ENCODE data around the gene PLEKHH2.
"Not testable (repeated sequence)": the region's sequence is repeated elsewhere in the genome, so short reads cannot be mapped to it uniquely, and the experiment has no call there.

The PLEKHH2 gene
- 0.44 to 2.7 (median 2.2) reads per million in 3 donors for total RNA-seq

DNA sequence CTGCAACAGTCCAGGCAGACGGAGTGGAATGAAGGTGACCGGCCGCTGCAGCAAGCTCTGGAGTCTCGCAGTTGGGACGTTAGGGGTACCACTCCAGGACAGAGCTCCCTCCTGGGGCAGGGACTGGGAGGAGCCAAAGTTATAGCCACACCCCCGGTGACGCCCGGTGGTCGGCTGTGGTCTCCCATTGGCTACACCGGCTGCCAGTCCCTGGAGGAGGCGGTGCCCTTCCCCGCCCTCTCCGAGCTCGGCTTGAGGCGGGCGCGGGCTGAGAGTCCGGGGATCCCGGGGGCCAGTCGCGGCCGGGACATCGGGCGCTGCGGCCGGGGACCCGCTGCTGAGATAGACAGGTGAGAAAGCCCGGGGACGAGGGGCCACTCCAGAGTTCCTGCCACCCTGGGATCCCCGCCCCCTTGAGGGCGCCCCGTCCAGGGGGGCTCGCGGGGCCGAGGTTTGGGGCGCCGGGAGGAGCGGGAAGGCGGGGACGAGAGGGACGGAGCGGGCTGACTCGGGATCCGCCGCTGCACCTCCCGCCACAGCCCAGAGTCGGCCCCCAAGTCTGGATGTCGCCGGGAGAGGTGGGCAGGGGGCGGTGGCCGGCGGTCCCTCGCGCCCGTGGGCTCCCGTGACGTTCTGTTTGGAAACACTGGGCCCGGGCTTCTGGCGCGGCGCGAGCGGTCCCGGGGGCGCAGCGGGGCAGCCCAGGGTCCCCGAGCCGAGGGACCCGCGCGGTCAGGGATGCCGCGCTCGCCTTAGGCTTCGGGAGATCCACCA is at the start of gene PLEKHH2:
Gene PLEKHH2, plus strand, starts transcription at position 231 of the 774 bp plus-strand sequence. CDS start 7,414 bp downstream, outside the sequence.
- Histone ChIP-seq H3K27me3 (replicated peaks; ENCODE audit: control insufficient read depth, insufficient read depth, low read length, poor library complexity, severe bottlenecking) (no peaks in the 10 kb centered on the region), H3K36me3 (ENCODE audit: control insufficient read depth, insufficient read depth, low read length) (no peaks in the 10 kb centered on the region), H3K4me1 (ENCODE audit: control insufficient read depth, insufficient read depth, low read length, poor library complexity, severe bottlenecking) (peaks cover 13% of the 10 kb centered on the region), H3K9me3 (ENCODE audit: control insufficient read depth, low read length) (peaks cover 5% of the 10 kb centered on the region), H3K4me3 (ENCODE audit: insufficient read depth, low read depth, low read length, poor library complexity, severe bottlenecking) (peak within 1 kb of the TSS; percentile 72), H3K27ac (ENCODE audit: insufficient read depth, low read length, poor library complexity, severe bottlenecking) (peak within 1 kb of the TSS; percentile 53)
- peak; percentile 63 to 72 (median 71) for DNase-seq

DNA sequence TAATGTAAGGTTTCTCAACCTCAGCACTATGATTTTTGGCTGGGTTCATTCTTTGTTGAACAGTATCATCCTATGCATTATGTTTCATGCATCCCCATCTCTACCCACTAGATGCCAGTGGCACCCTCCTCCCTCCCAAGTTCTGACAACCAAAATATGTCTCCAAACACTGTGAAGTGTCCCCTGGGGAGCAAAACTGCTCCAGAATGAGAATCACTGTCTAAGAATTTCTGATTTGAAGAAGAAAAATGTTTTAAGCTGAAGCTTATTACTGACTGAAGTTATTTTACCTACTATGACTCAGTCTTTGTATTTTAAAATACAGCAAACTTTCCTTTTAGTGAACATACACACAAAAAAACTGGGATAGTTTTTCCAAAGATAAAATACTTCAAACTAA is 44.6 kb upstream of the PLEKHH2 start:
- Histone ChIP-seq H3K9me3 (ENCODE audit: control insufficient read depth, low read length) (no peaks in the 10 kb centered on the region), H3K4me1 (ENCODE audit: control insufficient read depth, insufficient read depth, low read length, poor library complexity, severe bottlenecking) (peaks cover 12% of the 10 kb centered on the region), H3K27me3 (replicated peaks; ENCODE audit: control insufficient read depth, insufficient read depth, low read length, poor library complexity, severe bottlenecking) (no peaks in the 10 kb centered on the region), H3K27ac (ENCODE audit: insufficient read depth, low read length, poor library complexity, severe bottlenecking) (no peak overlapping the region), H3K4me3 (ENCODE audit: insufficient read depth, low read depth, low read length, poor library complexity, severe bottlenecking) (no peak overlapping the region), H3K36me3 (ENCODE audit: control insufficient read depth, insufficient read depth, low read length) (peaks cover 18% of the 10 kb centered on the region)
- no peak for DNase-seq

DNA sequence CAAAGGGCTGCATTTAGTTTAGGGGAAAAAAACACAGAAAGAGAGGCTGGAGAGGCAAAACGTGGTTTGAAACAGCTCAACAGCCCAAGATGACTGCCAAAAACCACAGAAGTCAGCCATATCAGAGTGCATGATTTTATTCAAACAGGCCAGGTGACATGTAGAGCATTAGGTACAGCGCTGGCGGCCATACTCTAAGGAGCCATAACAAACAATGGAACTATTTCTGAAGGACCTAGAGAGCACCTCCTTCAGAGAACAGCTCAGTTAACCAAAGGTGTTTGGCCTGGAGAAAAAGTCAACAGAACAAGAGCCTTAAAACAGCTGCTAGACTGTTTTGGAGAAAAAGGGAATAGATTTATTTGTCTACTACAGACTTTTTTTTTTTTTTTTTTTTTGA is 43.8 kb upstream of the PLEKHH2 start:
- Histone ChIP-seq H3K27ac (ENCODE audit: insufficient read depth, low read length, poor library complexity, severe bottlenecking) (no peak overlapping the region), H3K4me1 (ENCODE audit: control insufficient read depth, insufficient read depth, low read length, poor library complexity, severe bottlenecking) (peaks cover 12% of the 10 kb centered on the region), H3K36me3 (ENCODE audit: control insufficient read depth, insufficient read depth, low read length) (peaks cover 18% of the 10 kb centered on the region), H3K4me3 (ENCODE audit: insufficient read depth, low read depth, low read length, poor library complexity, severe bottlenecking) (no peak overlapping the region), H3K9me3 (ENCODE audit: control insufficient read depth, low read length) (no peaks in the 10 kb centered on the region), H3K27me3 (replicated peaks; ENCODE audit: control insufficient read depth, insufficient read depth, low read length, poor library complexity, severe bottlenecking) (no peaks in the 10 kb centered on the region)
- DNase-seq = no peak

DNA sequence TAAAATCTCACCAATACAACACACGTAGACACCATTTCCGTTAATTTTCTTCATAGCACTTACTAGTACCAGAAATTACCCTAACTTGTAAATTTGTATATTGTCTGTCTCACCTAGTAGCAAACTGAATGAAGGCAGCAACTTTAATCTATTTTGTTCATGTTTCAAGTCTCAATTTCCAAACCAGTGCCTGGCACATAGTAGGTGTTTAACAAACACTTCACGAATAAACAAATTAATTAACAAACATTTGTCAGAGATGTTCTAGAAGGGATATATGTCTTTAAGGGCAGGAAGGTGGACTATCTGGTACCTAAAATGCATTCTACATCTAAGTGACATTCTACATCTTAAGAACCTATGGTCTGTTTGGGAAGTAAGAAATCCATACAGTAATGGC is 42.2 kb upstream of the PLEKHH2 start:
- Histone ChIP-seq H3K4me1 (ENCODE audit: control insufficient read depth, insufficient read depth, low read length, poor library complexity, severe bottlenecking) (peaks cover 12% of the 10 kb centered on the region), H3K27me3 (replicated peaks; ENCODE audit: control insufficient read depth, insufficient read depth, low read length, poor library complexity, severe bottlenecking) (no peaks in the 10 kb centered on the region), H3K27ac (ENCODE audit: insufficient read depth, low read length, poor library complexity, severe bottlenecking) (no peak overlapping the region), H3K9me3 (ENCODE audit: control insufficient read depth, low read length) (no peaks in the 10 kb centered on the region), H3K4me3 (ENCODE audit: insufficient read depth, low read depth, low read length, poor library complexity, severe bottlenecking) (peak overlapping the region; percentile 64), H3K36me3 (ENCODE audit: control insufficient read depth, insufficient read depth, low read length) (peaks cover 10% of the 10 kb centered on the region)
- no peak for DNase-seq

DNA sequence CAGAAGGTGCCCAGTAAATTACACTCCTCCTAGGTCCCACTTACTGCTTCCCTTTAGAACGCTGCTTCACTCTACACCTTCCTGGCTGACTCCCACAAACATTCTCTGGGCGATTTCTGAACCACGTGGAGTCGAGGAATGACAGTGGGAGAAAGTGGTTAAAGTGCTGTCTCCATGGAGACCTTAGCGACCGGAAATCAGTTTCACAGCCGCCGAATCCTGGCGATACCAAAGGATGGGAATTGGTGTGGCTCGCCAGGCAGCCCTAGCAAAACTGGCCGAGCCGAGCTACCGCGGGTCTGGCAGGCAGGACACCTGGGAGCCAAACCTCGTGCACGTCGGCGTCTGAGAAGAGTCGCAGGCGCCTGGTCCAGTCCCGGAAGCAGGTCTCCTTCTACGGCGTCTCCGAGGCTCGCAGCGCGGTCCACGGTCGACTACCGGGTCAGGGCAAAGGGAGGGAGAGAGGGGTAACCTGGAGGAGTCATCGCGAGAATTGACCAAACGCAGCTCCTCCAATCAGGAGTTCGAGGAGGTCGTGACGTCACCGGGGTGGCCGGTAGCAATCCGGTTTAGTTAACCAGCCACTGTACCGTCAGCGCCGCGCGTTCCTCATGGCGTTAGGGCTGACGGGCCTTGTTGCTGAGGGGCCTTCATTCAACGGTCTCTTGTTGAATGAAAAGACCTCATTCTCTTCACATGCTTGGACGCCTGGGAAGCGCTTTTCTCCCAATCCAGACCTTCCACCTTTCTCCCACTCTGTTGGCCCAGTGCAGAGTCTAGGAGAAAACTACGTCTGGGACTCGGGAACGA is 41.3 kb upstream of the PLEKHH2 start, which contains the start of gene THADA:
Gene THADA, minus strand, starts transcription at position 436 of the 810 bp plus-strand sequence. CDS start 3,646 bp downstream, outside the sequence.
- H3K36me3 ChIP-seq (ENCODE audit: control insufficient read depth, insufficient read depth, low read length) = peaks cover 3% of the 10 kb centered on the region
- DNase-seq = peak; percentile 90 to 96 (median 92)
- H3K4me1 ChIP-seq (ENCODE audit: control insufficient read depth, insufficient read depth, low read length, poor library complexity, severe bottlenecking) = peaks cover 12% of the 10 kb centered on the region
- H3K27me3 ChIP-seq (replicated peaks; ENCODE audit: control insufficient read depth, insufficient read depth, low read length, poor library complexity, severe bottlenecking) = no peaks in the 10 kb centered on the region
- H3K4me3 ChIP-seq (ENCODE audit: insufficient read depth, low read depth, low read length, poor library complexity, severe bottlenecking) = peak within 1 kb of the TSS; percentile 64
- H3K9me3 ChIP-seq (ENCODE audit: control insufficient read depth, low read length) = no peaks in the 10 kb centered on the region
- peak within 1 kb of the TSS; percentile 89 for H3K27ac ChIP-seq (ENCODE audit: insufficient read depth, low read length, poor library complexity, severe bottlenecking)

DNA sequence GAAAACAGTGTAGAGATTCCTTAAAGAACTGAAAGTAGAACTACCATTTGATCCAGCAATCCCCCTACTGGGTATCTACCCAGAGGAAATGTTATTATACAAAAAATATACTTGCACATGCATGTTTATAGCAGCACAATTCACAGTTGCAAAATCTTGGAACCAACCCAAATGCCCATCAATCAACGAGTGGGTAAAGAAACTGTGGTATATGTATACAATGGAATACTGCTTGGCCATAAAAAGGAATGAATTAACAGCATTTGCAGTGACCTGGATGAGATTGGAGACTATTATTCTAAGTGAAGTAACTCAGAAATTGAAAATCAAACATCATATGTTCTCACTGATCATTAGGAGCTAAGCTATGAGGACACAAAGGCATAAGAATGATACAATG is 36.5 kb upstream of the PLEKHH2 start:
- not testable (repeated sequence) for H3K36me3 ChIP-seq (ENCODE audit: control insufficient read depth, insufficient read depth, low read length); H3K27ac ChIP-seq (ENCODE audit: insufficient read depth, low read length, poor library complexity, severe bottlenecking); DNase-seq; H3K4me1 ChIP-seq (ENCODE audit: control insufficient read depth, insufficient read depth, low read length, poor library complexity, severe bottlenecking); H3K9me3 ChIP-seq (ENCODE audit: control insufficient read depth, low read length); H3K27me3 ChIP-seq (replicated peaks; ENCODE audit: control insufficient read depth, insufficient read depth, low read length, poor library complexity, severe bottlenecking); H3K4me3 ChIP-seq (ENCODE audit: insufficient read depth, low read depth, low read length, poor library complexity, severe bottlenecking)

DNA sequence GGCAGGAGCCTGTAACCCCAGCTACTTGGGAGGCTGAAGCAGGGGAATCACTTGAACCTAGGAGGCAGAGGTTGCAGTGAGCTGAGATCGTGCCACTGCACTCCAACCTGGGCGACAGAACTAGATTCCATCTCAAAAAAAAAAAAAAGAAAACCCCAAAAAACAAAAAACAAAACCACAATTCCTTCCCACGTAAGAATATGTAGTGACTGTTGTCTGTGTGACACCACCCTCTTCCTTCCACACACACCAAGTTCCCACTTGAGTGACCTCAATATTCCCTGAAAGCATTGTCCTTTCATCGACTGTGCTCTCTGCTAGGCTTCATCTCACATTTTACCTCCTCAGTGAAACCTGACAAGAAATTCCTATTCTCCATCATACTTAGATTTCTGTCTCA is 32.4 kb upstream of the PLEKHH2 start:
- no peak overlapping the region for H3K27ac ChIP-seq (ENCODE audit: insufficient read depth, low read length, poor library complexity, severe bottlenecking)
- no peaks in the 10 kb centered on the region for H3K36me3 ChIP-seq (ENCODE audit: control insufficient read depth, insufficient read depth, low read length)
- no peak overlapping the region for H3K4me3 ChIP-seq (ENCODE audit: insufficient read depth, low read depth, low read length, poor library complexity, severe bottlenecking)
- H3K9me3 ChIP-seq (ENCODE audit: control insufficient read depth, low read length) = no peaks in the 10 kb centered on the region
- no peaks in the 10 kb centered on the region for H3K4me1 ChIP-seq (ENCODE audit: control insufficient read depth, insufficient read depth, low read length, poor library complexity, severe bottlenecking)
- no peak for DNase-seq
- no peaks in the 10 kb centered on the region for H3K27me3 ChIP-seq (replicated peaks; ENCODE audit: control insufficient read depth, insufficient read depth, low read length, poor library complexity, severe bottlenecking)

DNA sequence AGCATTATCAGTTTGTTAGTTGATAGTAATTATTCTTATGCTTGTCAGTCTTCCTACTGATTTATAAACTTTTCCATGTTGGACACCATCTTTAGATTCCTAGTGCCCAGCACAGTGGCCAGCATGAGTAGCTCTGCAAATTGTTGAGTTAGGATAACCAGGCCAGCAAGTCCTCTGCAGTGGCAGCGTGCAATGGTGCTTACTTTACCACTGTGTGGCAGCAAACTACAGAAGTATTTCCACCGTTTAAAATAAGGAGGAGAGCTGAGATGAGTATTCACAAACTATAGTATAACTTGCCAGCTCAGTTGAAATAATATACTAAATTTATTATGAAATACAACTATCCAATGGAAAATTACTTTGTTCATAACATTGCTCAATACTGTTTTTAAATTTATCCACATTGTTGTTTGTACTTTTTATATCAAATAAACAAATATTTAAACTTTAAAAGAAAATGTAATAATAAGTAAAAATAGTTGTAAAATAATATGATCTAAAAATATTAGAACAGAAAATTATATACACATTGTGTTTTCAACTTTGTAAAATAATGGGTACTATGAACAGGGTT is 31.9 kb upstream of the PLEKHH2 start:
- H3K27ac ChIP-seq (ENCODE audit: insufficient read depth, low read length, poor library complexity, severe bottlenecking) = no peak overlapping the region
- no peaks in the 10 kb centered on the region for H3K4me1 ChIP-seq (ENCODE audit: control insufficient read depth, insufficient read depth, low read length, poor library complexity, severe bottlenecking)
- H3K9me3 ChIP-seq (ENCODE audit: control insufficient read depth, low read length) = no peaks in the 10 kb centered on the region
- no peak overlapping the region for H3K4me3 ChIP-seq (ENCODE audit: insufficient read depth, low read depth, low read length, poor library complexity, severe bottlenecking)
- no peaks in the 10 kb centered on the region for H3K27me3 ChIP-seq (replicated peaks; ENCODE audit: control insufficient read depth, insufficient read depth, low read length, poor library complexity, severe bottlenecking)
- DNase-seq = no peak
- no peaks in the 10 kb centered on the region for H3K36me3 ChIP-seq (ENCODE audit: control insufficient read depth, insufficient read depth, low read length)

DNA sequence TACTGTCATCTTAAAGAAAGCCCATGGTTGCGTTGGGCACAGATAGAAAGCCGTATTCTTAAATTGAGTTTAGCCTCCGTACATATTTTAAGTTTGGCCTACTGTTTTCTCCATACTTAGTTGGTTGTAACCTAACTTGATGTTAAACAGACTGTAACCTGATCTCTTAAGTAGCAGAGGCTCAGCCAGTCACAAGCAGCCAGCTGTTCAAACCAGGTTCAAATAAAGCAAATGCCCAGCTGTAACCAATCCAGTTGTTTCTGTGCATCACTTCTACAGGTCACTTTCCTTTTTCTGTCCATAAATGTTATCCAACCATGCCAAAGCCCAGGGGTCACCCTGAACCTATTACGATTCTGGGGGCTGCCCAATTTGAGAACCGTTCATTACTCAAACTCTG is 31.2 kb upstream of the PLEKHH2 start:
- Histone ChIP-seq H3K4me1 (ENCODE audit: control insufficient read depth, insufficient read depth, low read length, poor library complexity, severe bottlenecking) (no peaks in the 10 kb centered on the region), H3K36me3 (ENCODE audit: control insufficient read depth, insufficient read depth, low read length) (no peaks in the 10 kb centered on the region), H3K27me3 (replicated peaks; ENCODE audit: control insufficient read depth, insufficient read depth, low read length, poor library complexity, severe bottlenecking) (no peaks in the 10 kb centered on the region), H3K27ac (ENCODE audit: insufficient read depth, low read length, poor library complexity, severe bottlenecking) (no peak overlapping the region), H3K4me3 (ENCODE audit: insufficient read depth, low read depth, low read length, poor library complexity, severe bottlenecking) (no peak overlapping the region), H3K9me3 (ENCODE audit: control insufficient read depth, low read length) (no peaks in the 10 kb centered on the region)
- no peak for DNase-seq

Measured in effector memory CD4-positive, alpha-beta T cell (primary cell).